Upper lobe of left lung (tissue), 4 donors: ENCODE data around the gene ANKRD65.

Source experiments
- CTCF ChIP-seq, 6 experiments: fragments of 450-650 bp in 4 of 6; fragments of 200-600 bp in 2 of 6; sonication (generic) in 2 of 6; IDR thresholded peaks; one replicate each; pipeline ENCODE4 v1.5.1; 2016 to 2019; ENCODE audit warnings: antibody characterized with exemption in 6 of 6
- EP300 ChIP-seq, 4 donors: sonication (generic); formaldehyde crosslinking; IDR thresholded peaks; one replicate each; pipeline ENCODE4 v1.5.1; 2017; ENCODE audit warnings: antibody characterized with exemption in 4 of 4, control low read depth in 2 of 4
- POLR2A ChIP-seq, 4 donors: fragments of 450-650 bp; IDR thresholded peaks; one replicate each; pipeline ENCODE4 v1.5.1; 2016 to 2017; ENCODE audit warnings: antibody characterized with exemption in 4 of 4, mild to moderate bottlenecking in 2 of 4

GRCh38 chr1:1423245-1423597 lies 2.1 kb upstream of the ANKRD65 start:
- TF ChIP-seq EP300 (IDR thresholded peaks at IDR 0.05) (no peak), POLR2A (IDR thresholded peaks at IDR 0.05) (no peak), CTCF (IDR thresholded peaks at IDR 0.05) (no peak)
